Lung (tissue), 12 donors: Measurements from ENCODE around the gene FAM20B. TPM values are rescaled to one million over a fixed set of nuclear protein-coding genes. Genes with fewer than 3 reads are reported as not detected.

Experiments
- ATAC-seq: fragments of 200-7000 bp; cut with Tn5 transposase; one replicate; pipeline ENCODE4 v1.9.1; 2020; ENCODE audit warnings: moderate number of reproducible peaks; ENCODE audit not compliant: insufficient read depth, low FRiP score
- DNase-seq, 3 donors: peaks; one replicate each; pipeline ENCODE4 v3.0.0-alpha.2; 2013 to 2017
- H3K27ac ChIP-seq, 2 donors: one replicate each; pipeline ENCODE4 v1.5.1; 2013; ENCODE audit warnings: mild to moderate bottlenecking in 2 of 2, moderate library complexity in 2 of 2, control low read depth in 1 of 2, inconsistent platforms in 1 of 2, low read depth in 1 of 2, low read length in 1 of 2
- H3K27me3 ChIP-seq, 3 donors: one replicate each; pipeline ENCODE4 v1.5.1; 2013; ENCODE audit warnings: low read length in 2 of 3; ENCODE audit not compliant: control insufficient read depth in 3 of 3, insufficient read depth in 3 of 3
- H3K36me3 ChIP-seq, 4 donors: one replicate each; pipeline ENCODE4 v1.5.1; 2013; ENCODE audit warnings: low read length in 4 of 4, mild to moderate bottlenecking in 1 of 4, moderate library complexity in 1 of 4; ENCODE audit not compliant: control insufficient read depth in 4 of 4, insufficient read depth in 4 of 4
- H3K4me1 ChIP-seq, 5 donors: one replicate each; pipeline ENCODE4 v1.5.1; 2013; ENCODE audit warnings: low read length in 5 of 5, mild to moderate bottlenecking in 2 of 5, moderate library complexity in 1 of 5; ENCODE audit not compliant: control insufficient read depth in 5 of 5, insufficient read depth in 5 of 5
- H3K4me3 ChIP-seq: one replicate; pipeline ENCODE4 v1.5.1; 2013; ENCODE audit warnings: mild to moderate bottlenecking, control low read depth, moderate library complexity
- H3K9ac ChIP-seq, 2 donors: one replicate each; pipeline ENCODE4 v1.5.1; 2013; ENCODE audit warnings: low read length in 2 of 2, control low read depth in 1 of 2; ENCODE audit not compliant: insufficient read depth in 1 of 2
- H3K9me3 ChIP-seq, 4 donors: one replicate each; pipeline ENCODE4 v1.5.1; 2013; ENCODE audit warnings: low read length in 3 of 4, mild to moderate bottlenecking in 1 of 4, moderate library complexity in 1 of 4; ENCODE audit not compliant: control insufficient read depth in 4 of 4, insufficient read depth in 3 of 4
- CTCF ChIP-seq: IDR thresholded peaks from 2 replicates; pipeline ENCODE4 v1.5.1; 2012; ENCODE audit warnings: mild to moderate bottlenecking; ENCODE audit errors: control extremely low read depth, extremely low read depth
- WGBS, 2 donors: extraction: QIAGEN DNeasy Blood & Tissue Kit; methylation state at CpG; one replicate each; pipeline ENCODE4 v1.1.7; 2013; 5-methylcytosine and 5-hydroxymethylcytosine counted together
- polyA plus RNA-seq, 2 donors: library from polyadenylated mRNA; stranded (reverse); fragments of 200-250 nt; gene quantifications; one replicate each; pipeline ENCODE4 v1.2.1, GENCODE V29; 2013
- total RNA-seq, 2 donors: library from RNA; depleted of rRNA in 1 of 2; stranded (reverse); fragments of >200 nt in 1 of 2; gene quantifications; one replicate each; pipeline ENCODE4 v1.2.1, GENCODE V29; 2014 to 2021
- donor health status: control.
- donor health status: control.
- donor health status: Bipolar disorder and iron deficiency.
- donor health status: healthy.
- donor health status: DM: yes; HTN: yes; CAD: no.

Gene FAM20B
- total and polyA plus RNA-seq, 4 donors: 7.9 to 35.8 (median 19.0) TPM

DNA sequence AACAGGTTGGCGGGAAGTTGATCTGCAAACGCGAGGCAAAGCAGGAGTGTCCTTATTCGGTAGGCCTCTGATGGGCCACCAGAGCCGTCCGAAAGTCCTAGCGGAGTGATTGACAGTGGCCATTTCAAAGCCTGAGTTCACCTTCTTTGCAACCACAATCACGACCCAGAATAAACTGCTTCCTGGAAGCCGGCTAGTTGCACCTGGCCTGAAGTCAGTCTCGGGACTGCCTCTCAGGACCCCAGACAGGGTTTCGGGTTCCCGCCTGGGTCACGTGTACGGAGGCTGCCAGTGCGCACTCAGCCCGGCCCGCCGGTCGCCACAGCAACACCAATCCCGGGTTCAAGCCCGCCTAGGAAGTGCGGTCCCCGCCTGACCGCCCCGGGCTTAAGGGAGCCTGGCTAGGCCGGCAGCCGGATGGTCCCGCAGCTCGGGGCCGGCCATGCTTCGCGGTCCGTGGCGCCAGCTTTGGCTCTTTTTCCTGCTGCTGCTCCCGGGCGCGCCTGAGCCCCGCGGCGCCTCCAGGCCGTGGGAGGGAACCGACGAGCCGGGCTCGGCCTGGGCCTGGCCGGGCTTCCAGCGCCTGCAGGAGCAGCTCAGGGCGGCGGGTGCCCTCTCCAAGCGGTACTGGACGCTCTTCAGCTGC is 56.1 kb downstream of the FAM20B start, which contains the start of gene TOR3A:
Gene TOR3A (plus strand): TSS at position 384 of the 646 bp plus-strand sequence. CDS start 59 bp downstream, at position 443.
- ATAC-seq (peak; percentile 97), DNase-seq (peak; percentile 90 to 94 (median 93))
- TF ChIP-seq CTCF: no peak
- H3K4me3 ChIP-seq: peak within 1 kb of the TSS; percentile 90
- H3K9ac ChIP-seq: peak within 1 kb of the TSS; percentile 62 to 84
- H3K4me1 ChIP-seq: peaks cover 0 to 15% (median 3%) of the 10 kb centered on the region in 5 donors
- H3K9me3 ChIP-seq: no peaks in the 10 kb centered on the region
- no peaks in the 10 kb centered on the region for H3K27me3 ChIP-seq
- peak within 1 kb of the TSS; percentile 82 to 97 for H3K27ac ChIP-seq
- WGBS, 2 donors: 0 to 1% methylated on average over 40 to 51 of the region's 51 CpGs
- peaks cover 0 to 8% (median 3%) of the 10 kb centered on the region in 4 donors for H3K36me3 ChIP-seq

GRCh38 chr1:179082333-179082998 is 56.8 kb downstream of the FAM20B start:
- DNase-seq: peak; percentile 40 to 68 (median 65)
- TF ChIP-seq CTCF: no peak
- H3K27me3 ChIP-seq: no peaks in the 10 kb centered on the region
- peak overlapping the region; percentile 90 for H3K4me3 ChIP-seq
- WGBS, 2 donors: 0% methylated on average over 48 to 52 of the region's 52 CpGs
- peak overlapping the region; percentile 82 to 97 for H3K27ac ChIP-seq
- H3K9ac ChIP-seq: peak overlapping the region; percentile 62 to 84
- no peaks in the 10 kb centered on the region for H3K9me3 ChIP-seq
- H3K4me1 ChIP-seq: peaks cover 0 to 15% (median 4%) of the 10 kb centered on the region in 5 donors
- peaks cover 0 to 11% (median 3%) of the 10 kb centered on the region in 4 donors for H3K36me3 ChIP-seq
- ATAC-seq: peak; percentile 15

DNA sequence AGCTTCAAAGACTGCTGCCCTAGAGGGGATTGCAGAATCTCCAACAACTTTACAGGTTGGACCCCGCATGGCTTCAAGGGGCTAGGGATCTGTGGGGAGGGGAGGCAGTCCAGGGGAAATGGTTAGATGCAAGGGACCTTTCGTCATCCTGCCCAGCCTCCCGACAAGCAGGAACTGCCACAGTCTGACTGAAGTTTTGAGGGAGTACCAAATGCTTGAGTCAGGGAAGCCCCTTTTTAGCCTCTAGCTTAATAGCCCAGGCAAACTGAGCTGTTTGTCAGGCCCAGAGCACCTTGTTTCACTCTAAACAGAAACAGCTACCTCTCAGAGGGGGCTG is 57.3 kb downstream of the FAM20B start:
- TF ChIP-seq CTCF: no peak
- Histone ChIP-seq H3K4me3 (peak overlapping the region; percentile 90), H3K9ac (peak overlapping the region; percentile 62 to 84), H3K27ac (peak overlapping the region in 1 of 2 donors; percentile 63), H3K4me1 (peaks cover 0 to 15% (median 4%) of the 10 kb centered on the region in 5 donors), H3K9me3 (no peaks in the 10 kb centered on the region), H3K27me3 (no peaks in the 10 kb centered on the region), H3K36me3 (peaks cover 0 to 11% (median 3%) of the 10 kb centered on the region in 4 donors)
- 5% methylated on average over 3 of the region's 3 CpGs for WGBS, 2 donors
- ATAC-seq (no peak), DNase-seq (no peak)
